Measurements from ENCODE around the gene HOXB4.

GRCh38 chr17:48546137-48546923, 31.8 kb downstream of the HOXB4 start:
- no peak for TF ChIP-seq CTCF (IDR thresholded peaks at IDR 0.05)
- no peak for TF ChIP-seq EP300 (IDR thresholded peaks at IDR 0.05)
- TF ChIP-seq POLR2A (IDR thresholded peaks at IDR 0.05) = no peak
